ENCODE results near the gene TPP1.

TPP1 gene

GRCh38 chr11:6619004-6619745 is at the start of gene TPP1:
Gene TPP1 (minus strand): TSS chr11:6619422. CDS start chr11:6619400, 22 bp downstream.
- peak; percentile 80 for FAIRE-seq

- FAIRE-seq = no peak
Measured at GRCh38 chr11:6667733-6668374, 48.6 kb upstream of the TPP1 start.

GRCh38 chr11:6666302-6667183 is 47.3 kb upstream of the TPP1 start:
- FAIRE-seq = no peak

GRCh38 chr11:6664551-6664950 is 45.3 kb upstream of the TPP1 start:
- no peak for FAIRE-seq

GRCh38 chr11:6663794-6664469 is 44.7 kb upstream of the TPP1 start:
- FAIRE-seq = no peak

GRCh38 chr11:6660712-6661111 is 41.5 kb upstream of the TPP1 start:
- FAIRE-seq = no peak

- no peak for FAIRE-seq
Measured at GRCh38 chr11:6658647-6659046, 39.4 kb upstream of the TPP1 start.

GRCh38 chr11:6657346-6657745 is 38.1 kb upstream of the TPP1 start:
- no peak for FAIRE-seq

GRCh38 chr11:6656936-6657335 is 37.7 kb upstream of the TPP1 start:
- FAIRE-seq = no peak

GRCh38 chr11:6656584-6656915 is 37.3 kb upstream of the TPP1 start:
- no peak for FAIRE-seq

GRCh38 chr11:6655790-6656583 is 36.8 kb upstream of the TPP1 start, which contains the start of gene DCHS1:
Gene DCHS1 (minus strand): TSS chr11:6655809. CDS start chr11:6641613, 14,196 bp downstream.
- FAIRE-seq = no peak

GRCh38 chr11:6655020-6655789 is 36.0 kb upstream of the TPP1 start:
- no peak for FAIRE-seq

- no peak for FAIRE-seq
Measured at GRCh38 chr11:6654281-6655019, 35.2 kb upstream of the TPP1 start.

GRCh38 chr11:6653656-6654055 is 34.4 kb upstream of the TPP1 start:
- no peak for FAIRE-seq

- FAIRE-seq = no peak
Measured at GRCh38 chr11:6653097-6653496, 33.9 kb upstream of the TPP1 start.

- no peak for FAIRE-seq
Measured at GRCh38 chr11:6652182-6652581, 33.0 kb upstream of the TPP1 start.

- FAIRE-seq = no peak
Measured at GRCh38 chr11:6650980-6651379, 31.8 kb upstream of the TPP1 start.

GRCh38 chr11:6650104-6650503 is 30.9 kb upstream of the TPP1 start:
- FAIRE-seq = no peak

GRCh38 chr11:6648501-6648900 is 29.3 kb upstream of the TPP1 start:
- FAIRE-seq = no peak

- no peak for FAIRE-seq
Measured at GRCh38 chr11:6647836-6648235, 28.6 kb upstream of the TPP1 start.

All from TTC549 (cell line).